HG03060 (cell line): ENCODE data around the gene TUBB6.
A peak's percentile ranks its signal among the peaks of the same experiment; 100 is the strongest.

ENCODE experiments used
- ATAC-seq: cut with Tn5 transposase; IDR thresholded peaks from one replicate; pipeline ENCODE4 v1.9.1; 2021; ENCODE audit warnings: low read depth, moderate number of reproducible peaks; ENCODE audit not compliant: unreplicated experiment

The TUBB6 gene

GRCh38 chr18:12313530-12314245 lies 5.6 kb downstream of the TUBB6 start:
- ATAC-seq, result no peak

GRCh38 chr18:12314591-12315305 lies 6.7 kb downstream of the TUBB6 start:
- peak; percentile 40 for ATAC-seq

GRCh38 chr18:12315490-12315889 lies 7.4 kb downstream of the TUBB6 start:
- no peak for ATAC-seq

GRCh38 chr18:12315911-12316310 lies 7.9 kb downstream of the TUBB6 start:
- no peak for ATAC-seq

GRCh38 chr18:12317664-12318333 lies 9.8 kb downstream of the TUBB6 start:
- ATAC-seq, result no peak

GRCh38 chr18:12318334-12318697 lies 10.3 kb downstream of the TUBB6 start:
- no peak for ATAC-seq

GRCh38 chr18:12318857-12319256 lies 10.8 kb downstream of the TUBB6 start:
- no peak for ATAC-seq

GRCh38 chr18:12321333-12321732 lies 13.3 kb downstream of the TUBB6 start:
- no peak for ATAC-seq

GRCh38 chr18:12324991-12325725 lies 17.1 kb downstream of the TUBB6 start:
- ATAC-seq, result no peak

- no peak for ATAC-seq
Observed at GRCh38 chr18:12325726-12326245, 17.7 kb downstream of the TUBB6 start.

GRCh38 chr18:12326711-12327460 lies 18.8 kb downstream of the TUBB6 start:
- no peak for ATAC-seq

- no peak for ATAC-seq
Observed at GRCh38 chr18:12327510-12328178, 19.6 kb downstream of the TUBB6 start.

GRCh38 chr18:12328179-12328823 lies 20.3 kb downstream of the TUBB6 start:
- ATAC-seq, result no peak

- ATAC-seq, result no peak
Observed at GRCh38 chr18:12329125-12329698, 21.2 kb downstream of the TUBB6 start.

- no peak for ATAC-seq
Observed at GRCh38 chr18:12330766-12331165, 22.7 kb downstream of the TUBB6 start.

- ATAC-seq, result no peak
Observed at GRCh38 chr18:12333506-12334290, 25.7 kb downstream of the TUBB6 start.

GRCh38 chr18:12334366-12334808 lies 26.3 kb downstream of the TUBB6 start:
- no peak for ATAC-seq

GRCh38 chr18:12334863-12335262 lies 26.8 kb downstream of the TUBB6 start:
- no peak for ATAC-seq
